Lower lobe of right lung (tissue), 2 donors: ENCODE measurements around the gene PTPRM. TPM values are rescaled to one million over a fixed set of nuclear protein-coding genes. Genes with fewer than 3 reads are reported as not detected.
A peak's percentile ranks its signal among the peaks of the same experiment; 100 is the strongest.

Source experiments
- ATAC-seq, 2 donors: fragments of 200-7000 bp; cut with Tn5 transposase; one replicate each; pipeline ENCODE4 v1.9.1; 2020 to 2022; ENCODE audit warnings: mild to moderate bottlenecking in 2 of 2, moderate library complexity in 2 of 2
- DNase-seq: peaks from one replicate; pipeline ENCODE4 v3.0.0-alpha.2; 2020
- H3K27ac ChIP-seq: fragments of 200-600 bp; one replicate; pipeline ENCODE4 v1.8.0; 2022
- H3K27me3 ChIP-seq: fragments of 200-600 bp; one replicate; pipeline ENCODE4 v1.8.0; 2022; ENCODE audit warnings: low read depth
- H3K36me3 ChIP-seq: fragments of 200-600 bp; one replicate; pipeline ENCODE4 v1.8.0; 2022; ENCODE audit warnings: mild to moderate bottlenecking
- H3K4me1 ChIP-seq: fragments of 200-600 bp; one replicate; pipeline ENCODE4 v1.8.0; 2022
- H3K4me3 ChIP-seq: fragments of 200-600 bp; one replicate; pipeline ENCODE4 v1.8.0; 2022; ENCODE audit warnings: mild to moderate bottlenecking
- H3K9me3 ChIP-seq: fragments of 200-600 bp; one replicate; pipeline ENCODE4 v1.8.0; 2022
- intact Hi-C: fragments of 100-400 bp; cut with DNase I; formaldehyde crosslinking; loops from one replicate; pipeline ENCODE4 v1.11.0; 2022
- total RNA-seq: library from RNA; stranded (reverse); fragmentation: NEBNext Ultra II Directional; extraction: Animal tissue kit (Norgen Biotek cat#: 25700); gene quantifications from one replicate; pipeline ENCODE4 v1.2.1, GENCODE V29; 2021
- TF ChIP-seq, protein P1 (sequence below): fragments of 200-600 bp; IDR thresholded peaks from one replicate; pipeline ENCODE4 v1.8.0; 2022; ENCODE audit warnings: antibody characterized with exemption, mild to moderate bottlenecking
- donor health status: DM: no; HTN: yes; CAD: no; lungs with severe emphysema.

The PTPRM gene
- total RNA-seq, 1 donor from 2014 or later = 85.2 TPM

DNA sequence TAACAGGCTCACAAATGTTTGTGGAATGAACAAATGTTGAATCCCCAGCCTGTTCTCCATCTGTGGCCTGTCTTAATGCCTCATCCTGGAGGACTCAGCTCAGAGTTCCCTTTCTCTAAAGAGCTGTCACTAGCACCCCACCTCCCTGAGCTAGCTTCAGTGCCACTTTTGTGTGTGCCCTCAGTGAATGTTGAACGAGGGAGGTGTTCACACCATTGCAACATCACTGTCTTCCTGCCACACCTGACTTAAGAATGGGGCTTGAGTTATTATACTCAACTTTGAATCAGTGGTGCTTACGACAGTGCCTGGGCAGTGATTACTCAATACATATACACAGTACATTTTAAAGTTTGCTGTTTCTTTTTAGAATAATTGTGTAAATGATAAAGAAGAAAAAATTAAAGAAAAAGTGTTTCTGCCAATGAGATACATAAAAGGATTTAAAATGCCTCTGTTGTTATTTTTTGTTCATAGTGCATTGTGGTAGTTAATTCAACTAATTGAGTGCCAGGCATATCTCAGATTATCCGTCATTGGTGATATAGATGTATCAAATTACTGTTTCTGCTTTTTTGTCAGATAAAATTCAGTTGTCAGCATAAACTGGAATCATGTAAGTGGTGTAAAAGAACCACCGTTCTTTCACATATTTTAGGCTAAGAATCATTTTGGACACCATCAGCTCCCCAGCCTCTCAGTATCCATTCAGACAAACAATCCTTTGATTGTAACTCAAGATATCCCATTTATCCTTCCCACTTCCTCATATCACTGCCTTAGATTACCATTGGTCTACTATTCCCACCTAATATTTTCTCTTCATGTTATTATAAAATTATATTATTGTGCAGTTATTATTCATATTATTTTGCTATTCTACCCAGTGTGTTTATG is 304.7 kb downstream of the PTPRM start:
- ATAC-seq = peak; percentile 90 to 92
- H3K27me3 ChIP-seq = no peaks in the 10 kb centered on the region
- H3K36me3 ChIP-seq = no peaks in the 10 kb centered on the region
- no peak for DNase-seq
- H3K27ac ChIP-seq = peak overlapping the region; percentile 64
- H3K4me1 ChIP-seq = peaks cover 6% of the 10 kb centered on the region
- no peak overlapping the region for H3K4me3 ChIP-seq
- H3K9me3 ChIP-seq = peaks cover 2% of the 10 kb centered on the region
- intact Hi-C loops = no loop called here
- TF ChIP-seq, protein P1, sequence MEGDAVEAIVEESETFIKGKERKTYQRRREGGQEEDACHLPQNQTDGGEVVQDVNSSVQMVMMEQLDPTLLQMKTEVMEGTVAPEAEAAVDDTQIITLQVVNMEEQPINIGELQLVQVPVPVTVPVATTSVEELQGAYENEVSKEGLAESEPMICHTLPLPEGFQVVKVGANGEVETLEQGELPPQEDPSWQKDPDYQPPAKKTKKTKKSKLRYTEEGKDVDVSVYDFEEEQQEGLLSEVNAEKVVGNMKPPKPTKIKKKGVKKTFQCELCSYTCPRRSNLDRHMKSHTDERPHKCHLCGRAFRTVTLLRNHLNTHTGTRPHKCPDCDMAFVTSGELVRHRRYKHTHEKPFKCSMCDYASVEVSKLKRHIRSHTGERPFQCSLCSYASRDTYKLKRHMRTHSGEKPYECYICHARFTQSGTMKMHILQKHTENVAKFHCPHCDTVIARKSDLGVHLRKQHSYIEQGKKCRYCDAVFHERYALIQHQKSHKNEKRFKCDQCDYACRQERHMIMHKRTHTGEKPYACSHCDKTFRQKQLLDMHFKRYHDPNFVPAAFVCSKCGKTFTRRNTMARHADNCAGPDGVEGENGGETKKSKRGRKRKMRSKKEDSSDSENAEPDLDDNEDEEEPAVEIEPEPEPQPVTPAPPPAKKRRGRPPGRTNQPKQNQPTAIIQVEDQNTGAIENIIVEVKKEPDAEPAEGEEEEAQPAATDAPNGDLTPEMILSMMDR = no peak

DNA sequence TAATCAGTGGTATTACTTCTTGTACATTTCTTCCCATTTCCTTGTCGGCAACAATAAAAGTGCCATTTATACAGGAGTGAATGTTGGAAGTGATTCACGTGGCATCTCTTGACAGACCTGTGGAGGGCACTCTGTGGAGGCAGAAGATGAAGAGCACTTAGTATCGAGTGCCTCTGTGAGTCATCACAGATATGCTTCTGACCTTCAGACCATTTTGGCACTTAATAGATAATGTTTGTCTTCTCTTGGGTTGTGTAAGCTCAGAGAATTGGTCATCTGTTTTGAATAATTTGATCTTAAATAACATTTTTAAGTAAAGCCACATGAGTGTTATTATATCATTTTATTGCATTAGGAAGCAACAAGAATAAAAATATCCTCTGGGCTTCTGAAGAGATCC is 305.5 kb downstream of the PTPRM start:
- peaks cover 6% of the 10 kb centered on the region for H3K4me1 ChIP-seq
- no peaks in the 10 kb centered on the region for H3K27me3 ChIP-seq
- DNase-seq = no peak
- H3K4me3 ChIP-seq = no peak overlapping the region
- TF ChIP-seq, protein P1 = no peak
- peak overlapping the region; percentile 64 for H3K27ac ChIP-seq
- ATAC-seq = peak; percentile 79 to 92
- intact Hi-C loops = no loop called here
- H3K9me3 ChIP-seq = no peaks in the 10 kb centered on the region
- H3K36me3 ChIP-seq = no peaks in the 10 kb centered on the region

DNA sequence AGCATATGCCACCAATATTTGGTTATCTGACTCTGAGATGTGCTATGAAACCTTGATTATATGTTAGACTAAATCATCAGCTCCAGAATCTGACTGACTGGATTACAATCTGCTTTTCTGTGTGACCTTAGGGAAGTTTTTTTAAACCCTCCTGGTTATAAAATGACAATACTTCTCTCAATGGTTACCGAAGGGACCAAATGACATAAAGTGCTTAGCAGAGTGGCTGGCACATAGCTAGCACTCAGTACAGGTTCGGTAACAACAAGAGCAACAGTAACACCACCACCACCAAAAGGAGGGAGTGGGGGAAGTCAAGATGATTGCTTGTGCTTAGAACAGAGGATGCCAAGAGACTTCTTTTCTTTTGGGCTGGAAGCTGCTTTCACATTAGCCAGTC is 306.2 kb downstream of the PTPRM start:
- peaks cover 6% of the 10 kb centered on the region for H3K4me1 ChIP-seq
- intact Hi-C loops = no loop called here
- H3K27me3 ChIP-seq = no peaks in the 10 kb centered on the region
- DNase-seq (no peak), ATAC-seq (no peak)
- TF ChIP-seq, protein P1 = no peak
- no peaks in the 10 kb centered on the region for H3K9me3 ChIP-seq
- H3K36me3 ChIP-seq = no peaks in the 10 kb centered on the region
- no peak overlapping the region for H3K27ac ChIP-seq
- no peak overlapping the region for H3K4me3 ChIP-seq

DNA sequence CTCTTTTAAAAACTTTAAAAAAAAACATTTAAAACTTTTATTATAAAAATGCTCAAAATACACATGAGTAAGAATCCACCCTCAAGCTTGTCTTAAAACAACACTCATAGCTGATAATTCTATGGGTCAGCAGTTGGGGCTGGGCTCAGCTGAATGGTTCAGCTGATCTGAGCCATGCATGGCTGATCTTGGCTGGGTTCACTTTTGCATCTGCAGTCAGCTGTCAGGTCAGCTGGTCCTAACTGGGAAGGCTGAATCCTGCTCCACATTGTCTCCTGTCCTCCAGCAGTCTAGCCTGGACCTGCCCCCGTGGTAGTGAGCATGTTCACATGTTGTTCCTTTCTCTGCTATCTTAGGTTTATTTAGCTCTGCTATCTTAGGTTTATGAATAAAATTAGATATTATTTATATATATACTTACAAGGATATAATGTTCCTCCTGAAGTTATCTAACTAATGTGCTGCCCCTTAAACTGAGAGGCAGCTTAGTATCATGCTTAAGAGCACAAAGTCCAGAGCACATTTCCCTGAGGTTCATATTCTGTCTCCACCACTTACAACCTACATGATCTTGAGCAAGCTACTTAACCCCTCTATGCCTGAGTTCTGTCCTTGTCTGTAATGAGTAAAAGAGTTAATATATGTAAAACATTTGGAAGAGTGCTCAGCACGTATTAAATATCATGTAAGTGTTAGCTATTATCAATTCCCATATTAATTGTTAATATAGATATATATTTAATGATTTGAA is 309.4 kb downstream of the PTPRM start:
- ATAC-seq (no peak), DNase-seq (no peak)
- TF ChIP-seq, protein P1 = no peak
- H3K9me3 ChIP-seq = no peaks in the 10 kb centered on the region
- intact Hi-C loops = no loop called here
- no peak overlapping the region for H3K27ac ChIP-seq
- H3K36me3 ChIP-seq = no peaks in the 10 kb centered on the region
- peaks cover under 1% of the 10 kb centered on the region for H3K4me1 ChIP-seq
- H3K27me3 ChIP-seq = no peaks in the 10 kb centered on the region
- no peak overlapping the region for H3K4me3 ChIP-seq

DNA sequence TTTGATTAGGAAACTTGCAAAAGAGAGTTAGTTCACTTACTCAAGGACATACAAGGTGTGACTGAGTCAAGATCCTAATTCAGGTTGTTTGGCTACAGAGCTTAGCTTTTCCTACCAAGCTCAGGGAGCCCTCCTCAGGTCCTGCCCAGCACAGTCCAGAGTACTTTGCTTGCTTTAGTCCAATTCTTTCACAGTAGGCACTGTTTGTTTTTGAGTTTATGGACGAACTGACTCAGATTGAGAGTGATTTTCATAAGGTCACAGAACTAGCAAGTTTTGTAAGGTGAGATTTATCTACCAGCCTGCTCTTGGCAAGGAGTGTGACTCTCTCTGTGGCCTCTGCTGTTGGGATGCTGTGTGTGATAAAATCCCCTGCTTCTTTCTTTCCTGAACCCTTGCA is 310.5 kb downstream of the PTPRM start:
- TF ChIP-seq, protein P1 = no peak
- no peak overlapping the region for H3K4me3 ChIP-seq
- ATAC-seq (peak; percentile 75 to 86), DNase-seq (no peak)
- no peaks in the 10 kb centered on the region for H3K4me1 ChIP-seq
- intact Hi-C loops = no loop called here
- no peaks in the 10 kb centered on the region for H3K9me3 ChIP-seq
- peak overlapping the region; percentile 32 for H3K27ac ChIP-seq
- H3K27me3 ChIP-seq = no peaks in the 10 kb centered on the region
- no peaks in the 10 kb centered on the region for H3K36me3 ChIP-seq
